Kidney (tissue), 14 donors: ENCODE measurements around the gene ATG3. TPM values are rescaled to one million over a fixed set of nuclear protein-coding genes. Genes with fewer than 3 reads are reported as not detected.

Experiments
- DNase-seq, 5 donors: peaks; one replicate each; pipeline ENCODE4 v3.0.0-alpha.2; 2013 to 2020
- FAIRE-seq: peaks from 2 replicates; lab custom pipeline; 2012; peaks lifted over from hg19 to GRCh38; lab: Jason Lieb, UNC
- H3K27ac ChIP-seq, 2 donors: one replicate each; pipeline ENCODE4 v1.7.0; 2013; ENCODE audit warnings: low read depth in 2 of 2, low read length in 2 of 2, inconsistent platforms in 1 of 2
- H3K27me3 ChIP-seq: one replicate; pipeline ENCODE4 v1.7.1; 2013; ENCODE audit warnings: low read length, inconsistent platforms; ENCODE audit not compliant: control insufficient read depth, insufficient read depth
- H3K36me3 ChIP-seq, 3 donors: one replicate each; pipeline versions ENCODE4 v1.7.0 to v1.7.1; 2013; ENCODE audit warnings: low read length in 3 of 3, control low read depth in 1 of 3, inconsistent platforms in 1 of 3; ENCODE audit not compliant: insufficient read depth in 3 of 3, control insufficient read depth in 2 of 3
- H3K4me1 ChIP-seq, 3 donors: one replicate each; pipeline versions ENCODE4 v1.7.0 to v1.7.1; 2013; ENCODE audit warnings: low read length in 3 of 3, inconsistent platforms in 1 of 3, low read depth in 1 of 3; ENCODE audit not compliant: control insufficient read depth in 2 of 3, insufficient read depth in 2 of 3
- H3K4me3 ChIP-seq, 3 donors: one replicate each; pipeline versions ENCODE4 v1.7.0 to v1.8.1; 2013; ENCODE audit warnings: low read length in 3 of 3, control low read depth in 1 of 3, inconsistent platforms in 1 of 3
- H3K9ac ChIP-seq, 3 donors: one replicate each; pipeline versions ENCODE4 v1.7.0 to v1.7.1; 2013; ENCODE audit warnings: low read length in 3 of 3, control low read depth in 1 of 3, inconsistent platforms in 1 of 3
- H3K9me3 ChIP-seq, 3 donors: one replicate each; pipeline versions ENCODE4 v1.7.0 to v1.7.1; 2013; ENCODE audit warnings: low read length in 3 of 3, control low read depth in 1 of 3, inconsistent platforms in 1 of 3; ENCODE audit not compliant: control insufficient read depth in 2 of 3, insufficient read depth in 1 of 3
- CTCF ChIP-seq: IDR thresholded peaks from 3 replicates; pipeline ENCODE4 v1.5.1; 2012; ENCODE audit warnings: mild to moderate bottlenecking, moderate library complexity, borderline replicate concordance; ENCODE audit not compliant: insufficient read depth; ENCODE audit errors: extremely low read depth
- intact Hi-C: fragments of 100-400 bp; cut with DNase I; formaldehyde crosslinking; loops from one replicate; pipeline ENCODE4 v1.11.1; 2022
- polyA plus RNA-seq: library from polyadenylated mRNA; stranded (reverse); fragments of 350-450 nt; fragmentation: Illumina TruSeq; extraction: RNeasy Lipid Tissue Mini Kit (QIAGEN cat#74804); gene quantifications from one replicate; pipeline ENCODE4 v1.2.3, GENCODE V29; 2014; ENCODE audit warnings: low read depth, low replicate concordance; ENCODE audit not compliant: insufficient read depth
- total RNA-seq: library from RNA; stranded (reverse); fragmentation: NEBNext Ultra II Directional; extraction: Animal tissue kit (Norgen Biotek cat#: 25700); gene quantifications from one replicate; pipeline ENCODE4 v1.2.1, GENCODE V29; 2021
- donor health status: control.
- donor health status: control.
- donor health status: control.
- donor health status: control.
- donor health status: control.
- donor health status: DM: yes; HTN: yes; CAD: no.
- donor health status: Normal renal cell carcinoma (clear cell type).

Gene ATG3
- total and polyA plus RNA-seq, 2 donors from 2014 or later: 57.0 to 62.7 TPM

DNA sequence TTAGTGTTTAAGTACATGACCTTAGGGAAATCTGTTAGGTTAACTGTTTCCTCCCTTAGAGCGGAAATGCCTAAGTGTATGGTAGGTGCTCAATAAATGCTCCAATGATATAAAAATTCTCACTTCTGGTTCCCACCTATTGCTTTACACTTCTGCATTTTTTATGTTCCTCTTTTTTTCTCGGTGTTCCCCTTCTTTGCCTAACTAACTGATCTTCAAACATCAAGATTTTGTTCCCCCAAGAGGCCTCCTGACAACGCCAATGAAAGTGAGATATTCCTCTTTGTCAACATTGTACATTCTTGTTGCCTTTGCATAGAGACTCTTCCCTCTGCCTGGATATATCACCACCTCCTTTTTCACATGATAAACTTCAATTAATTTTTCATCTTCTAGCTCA lies 17.5 kb upstream of the ATG3 start:
- TF ChIP-seq CTCF: no peak
- H3K4me1 ChIP-seq: no peaks in the 10 kb centered on the region
- no peak for DNase-seq
- H3K36me3 ChIP-seq: peaks cover 0 to 10% (median 5%) of the 10 kb centered on the region in 3 donors
- no peaks in the 10 kb centered on the region for H3K9me3 ChIP-seq
- FAIRE-seq: no peak
- no peaks in the 10 kb centered on the region for H3K27me3 ChIP-seq
- no peak overlapping the region for H3K4me3 ChIP-seq
- intact Hi-C loops: no loop called here
- H3K27ac ChIP-seq: no peak overlapping the region
- no peak overlapping the region for H3K9ac ChIP-seq

DNA sequence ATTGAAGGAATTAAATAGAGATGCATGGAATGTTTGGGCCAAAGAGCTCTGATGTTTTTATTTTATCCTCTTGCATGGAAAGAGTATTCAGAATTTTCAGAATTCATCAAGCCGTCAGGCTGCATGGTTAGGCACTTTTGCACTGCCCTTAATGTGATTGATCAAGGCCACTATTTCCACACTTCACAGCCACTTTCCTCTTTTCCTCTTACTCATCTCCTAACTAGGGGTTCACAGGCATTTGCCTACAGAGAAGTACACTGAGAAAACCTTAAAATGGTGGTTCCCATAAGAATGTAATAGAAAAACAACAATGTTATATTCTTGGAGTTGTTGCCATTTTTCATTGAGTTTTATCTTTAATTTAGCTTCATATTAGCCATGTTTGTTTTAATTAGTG lies 10.9 kb upstream of the ATG3 start:
- intact Hi-C loops: no loop called here
- Histone ChIP-seq H3K27me3 (no peaks in the 10 kb centered on the region), H3K9ac (no peak overlapping the region), H3K4me3 (no peak overlapping the region), H3K4me1 (no peaks in the 10 kb centered on the region), H3K27ac (no peak overlapping the region), H3K36me3 (peaks cover 2 to 18% (median 4%) of the 10 kb centered on the region in 3 donors), H3K9me3 (no peaks in the 10 kb centered on the region)
- DNase-seq (no peak), FAIRE-seq (no peak)
- no peak for TF ChIP-seq CTCF

GRCh38 chr3:112569265-112569664 lies 7.5 kb upstream of the ATG3 start:
- DNase-seq (no peak), FAIRE-seq (no peak)
- no peak overlapping the region for H3K9ac ChIP-seq
- intact Hi-C loops: no loop called here
- H3K4me3 ChIP-seq: no peak overlapping the region
- no peak for TF ChIP-seq CTCF
- no peaks in the 10 kb centered on the region for H3K9me3 ChIP-seq
- H3K36me3 ChIP-seq: peaks cover 2 to 17% (median 4%) of the 10 kb centered on the region in 3 donors
- H3K27me3 ChIP-seq: no peaks in the 10 kb centered on the region
- no peaks in the 10 kb centered on the region for H3K4me1 ChIP-seq
- no peak overlapping the region for H3K27ac ChIP-seq

GRCh38 chr3:112568642-112569041 lies 6.9 kb upstream of the ATG3 start:
- TF ChIP-seq CTCF: no peak
- DNase-seq (no peak), FAIRE-seq (no peak)
- Histone ChIP-seq H3K4me1 (peaks cover 0 to 2% (median 0%) of the 10 kb centered on the region in 3 donors), H3K36me3 (peaks cover 2 to 10% (median 4%) of the 10 kb centered on the region in 3 donors), H3K9ac (no peak overlapping the region), H3K27ac (no peak overlapping the region), H3K27me3 (no peaks in the 10 kb centered on the region), H3K4me3 (no peak overlapping the region), H3K9me3 (no peaks in the 10 kb centered on the region)
- intact Hi-C loops: no loop called here
